HepG2 (cell line): ENCODE measurements around the gene IFNE. TPM values are rescaled to one million over a fixed set of nuclear protein-coding genes. Genes with fewer than 3 reads are reported as not detected.

Source experiments
- ATAC-seq: fragments of 200-7000 bp; cut with Tn5 transposase; 3 replicates; pipeline ENCODE4 v1.9.1; 2020; ENCODE audit warnings: mild to moderate bottlenecking, moderate library complexity
- BruUV-seq: library from RNA; stranded (reverse); fragments of 400-500 nt; replicated peaks from 2 replicates; lab custom pipeline; 2021; lab: Mats Ljungman, UMichigan
- CTCF ChIA-PET: fragments of 300-600 bp; formaldehyde crosslinking; extraction: SDS; loops from one replicate; lab custom pipeline; 2021; ENCODE audit warnings: low total read pairs, inconsistent platforms, low intra/inter-chr PET ratio; lab: Yijun Ruan, JAX
- POLR2A ChIA-PET: fragments of 350-600 bp; sonication (Branson Sonifier 250); formaldehyde crosslinking; loops from one replicate; lab custom pipeline; 2020; ENCODE audit warnings: antibody characterized with exemption, inconsistent platforms; lab: Yijun Ruan, JAX
- DNase-seq: peaks from one replicate; pipeline ENCODE4 v3.0.0-alpha.2; 2015; ENCODE audit warnings: low spot score
- FAIRE-seq: peaks from 3 replicates; lab custom pipeline; 2011; peaks lifted over from hg19 to GRCh38; lab: Jason Lieb, UNC
- H2AFZ ChIP-seq: one replicate; pipeline ENCODE4 v1.6.1; 2011; ENCODE audit warnings: low read length, inconsistent platforms
- H3K27ac ChIP-seq: fragments of 300-600 bp; 3 replicates; pipeline ENCODE4 v1.8.0; 2011; ENCODE audit warnings: mixed run types, mild to moderate bottlenecking, mixed read lengths, low read length, inconsistent platforms; ENCODE audit not compliant: insufficient read depth; ENCODE audit errors: extremely low read length
- H3K27me3 ChIP-seq, 2 experiments: fragments of 200-600 bp in 1 of 2; 2 replicates in 1 of 2; 3 replicates in 1 of 2; pipeline versions ENCODE4 v1.6.0 to v1.8.0; 2011; ENCODE audit warnings: low read length in 2 of 2, mild to moderate bottlenecking in 2 of 2, moderate library complexity in 2 of 2, inconsistent platforms in 1 of 2; ENCODE audit not compliant: insufficient read depth in 2 of 2, control insufficient read depth in 1 of 2
- H3K36me3 ChIP-seq, 2 experiments: fragments of 200-600 bp in 1 of 2; replicated peaks in 1 of 2; 2 replicates in 1 of 2; 3 replicates in 1 of 2; pipeline versions ENCODE4 v1.5.1 to v1.8.0; 2011; ENCODE audit warnings: low read length in 2 of 2, inconsistent platforms in 1 of 2; ENCODE audit not compliant: insufficient read depth in 2 of 2, control insufficient read depth in 1 of 2
- H3K4me1 ChIP-seq: 2 replicates; pipeline ENCODE4 v1.5.1; 2012; ENCODE audit warnings: low read length, inconsistent platforms; ENCODE audit not compliant: insufficient read depth
- H3K4me2 ChIP-seq: 2 replicates; pipeline ENCODE4 v1.6.0; 2011; ENCODE audit warnings: low read depth, low read length, inconsistent platforms
- H3K4me3 ChIP-seq, 3 experiments: fragments of 200-600 bp in 1 of 3; sonication (generic), shearing (Covaris generic) in 1 of 3; replicated peaks in 1 of 3; 2 replicates each; pipeline ENCODE4 v1.5.1; 2011 to 2016; ENCODE audit warnings: low read length in 3 of 3, inconsistent platforms in 2 of 3, low read depth in 2 of 3, mild to moderate bottlenecking in 2 of 3, control low read depth in 1 of 3, mixed read lengths in 1 of 3; ENCODE audit not compliant: insufficient read depth in 1 of 3
- H3K79me2 ChIP-seq: one replicate; pipeline ENCODE4 v1.6.1; 2011; ENCODE audit warnings: low read length, inconsistent platforms; ENCODE audit not compliant: insufficient read depth
- H3K9ac ChIP-seq: 2 replicates; pipeline ENCODE4 v1.6.0; 2011; ENCODE audit warnings: mild to moderate bottlenecking, low read depth, low read length, inconsistent platforms; ENCODE audit not compliant: insufficient read depth
- H3K9me3 ChIP-seq: 2 replicates; pipeline ENCODE4 v1.5.1; 2012; ENCODE audit warnings: mild to moderate bottlenecking, low read length
- H4K20me1 ChIP-seq: 2 replicates; pipeline ENCODE4 v1.6.0; 2011; ENCODE audit warnings: inconsistent platforms, mild to moderate bottlenecking, low read length, moderate library complexity; ENCODE audit not compliant: insufficient read depth
- ATF2 ChIP-seq: sonication (generic); formaldehyde crosslinking; IDR thresholded peaks from 2 replicates; pipeline ENCODE4 v1.4.0; 2020; ENCODE audit warnings: missing genetic modification reagents
- FOXJ3 ChIP-seq: sonication (generic); formaldehyde crosslinking; IDR thresholded peaks from 2 replicates; pipeline ENCODE4 v1.4.0; 2020; ENCODE audit warnings: missing genetic modification reagents, mild to moderate bottlenecking, borderline replicate concordance
- GATA4 ChIP-seq: sonication (generic); IDR thresholded peaks from 2 replicates; pipeline ENCODE4 v1.6.1; 2016; ENCODE audit warnings: antibody characterized with exemption, low read depth, borderline replicate concordance
- HIC2 ChIP-seq: sonication (generic); formaldehyde crosslinking; IDR thresholded peaks from 2 replicates; pipeline ENCODE4 v1.9.0; 2022; ENCODE audit warnings: low read depth, missing genetic modification reagents
- MIER2 ChIP-seq: IDR thresholded peaks from 2 replicates; pipeline ENCODE4 v1.6.1; 2016; ENCODE audit warnings: missing biosample characterization, missing genetic modification reagents
- NFE2L2 ChIP-seq: fragments of 150-350 bp; IDR thresholded peaks from 2 replicates; pipeline ENCODE4 v1.6.1; 2014; ENCODE audit warnings: low read length
- NFIC ChIP-seq: IDR thresholded peaks from 2 replicates; pipeline ENCODE4 v1.6.1; 2012; ENCODE audit warnings: mild to moderate bottlenecking, low read length, inconsistent platforms
- RBM22 ChIP-seq: fragments of 200-400 bp; formaldehyde crosslinking; optimal IDR thresholded peaks from 2 replicates; pipeline ENCODE3; 2017; ENCODE audit warnings: mild to moderate bottlenecking, low read length, moderate library complexity
- SYNCRIP ChIP-seq: fragments of 200-400 bp; formaldehyde crosslinking; IDR thresholded peaks from 2 replicates; pipeline ENCODE4 v1.6.1; 2018; ENCODE audit warnings: mild to moderate bottlenecking, low read depth, low read length; ENCODE audit not compliant: insufficient read depth
- ZNF329 ChIP-seq: sonication (generic); formaldehyde crosslinking; IDR thresholded peaks from 2 replicates; pipeline ENCODE4 v1.9.0; 2021; ENCODE audit warnings: low read depth, mild to moderate bottlenecking, missing genetic modification reagents
- WGBS: methylation state at CpG from one replicate; pipeline ENCODE4 v1.1.6; 2017; ENCODE audit warnings: low lambda C conversion rate; 5-methylcytosine and 5-hydroxymethylcytosine counted together
- in situ Hi-C: cut with HindIII; loops from 2 replicates; pipeline ENCODE4 v1.10.0; 2017; ENCODE audit warnings: low pct_unique_long_range_greater_than_20kb; ENCODE audit not compliant: extremely low pct_ligation_motif_present
- intact Hi-C: fragments of 100-400 bp; cut with micrococcal nuclease; formaldehyde crosslinking; loops from one replicate; pipeline ENCODE4 v1.10.0; 2022; ENCODE audit not compliant: unreplicated experiment
- polyA plus RNA-seq, 8 experiments: library from polyadenylated mRNA; depleted of rRNA in 3 of 8; stranded (reverse) in 7 of 8; unstranded in 1 of 8; fragments of >200 nt; fragmentation: Illumina TruSeq in 4 of 8; extraction: Trizol in 4 of 8; gene quantifications; 2 replicates each; pipeline versions ENCODE4 v1.2.1 to v1.2.3, GENCODE V29; 2011 to 2016; ENCODE audit warnings: low read depth in 4 of 8, missing spikeins in 1 of 8, mixed read lengths in 1 of 8; ENCODE audit not compliant: insufficient read depth in 1 of 8
- total RNA-seq, 5 experiments: library from RNA; depleted of rRNA; stranded (reverse); fragments of >200 nt; fragmentation: Illumina TruSeq; extraction: Trizol; gene quantifications; 2 replicates each; pipeline ENCODE4 v1.2.3, GENCODE V29; 2016; ENCODE audit warnings: low read depth in 1 of 5
- TF ChIP-seq, protein P1 (sequence below): sonication (generic); formaldehyde crosslinking; IDR thresholded peaks from 2 replicates; pipeline ENCODE4 v1.5.0; 2020; ENCODE audit warnings: mild to moderate bottlenecking, missing genetic modification reagents, borderline replicate concordance
- TF ChIP-seq, protein P2 (sequence below): sonication (generic); formaldehyde crosslinking; IDR thresholded peaks from 2 replicates; pipeline ENCODE4 v1.4.0; 2020; ENCODE audit warnings: missing genetic modification reagents

The IFNE gene
- total and polyA plus RNA-seq, 2 of the 13 experiments (the other 11 are each of a cell fraction or from before 2014, with no cell fraction given): not detected

DNA sequence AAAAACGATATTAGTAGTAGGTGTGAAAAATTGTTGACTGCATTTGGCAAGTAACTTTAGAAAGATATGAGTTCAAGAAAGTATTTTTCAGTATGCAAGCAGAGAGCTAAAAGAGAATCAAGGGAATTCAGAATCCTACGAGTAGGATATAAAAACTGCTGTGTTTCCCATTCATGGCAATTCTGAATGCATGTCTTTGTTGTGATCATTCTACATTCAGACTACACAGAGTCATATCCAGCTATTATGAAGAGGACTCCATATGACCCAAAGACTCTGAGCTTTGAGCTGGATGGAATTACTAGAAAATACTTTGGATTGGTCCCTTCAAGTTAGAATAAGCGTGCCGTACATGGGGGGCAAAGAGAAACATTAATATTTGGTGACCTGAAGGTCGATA lies 12.0 kb downstream of the IFNE start:
- Histone ChIP-seq H3K27ac (no peak overlapping the region), H3K9ac (no peak overlapping the region), H3K4me3 (no peak overlapping the region), H3K36me3 (no peaks in the 10 kb centered on the region), H2AFZ (no peak overlapping the region), H4K20me1 (no peaks in the 10 kb centered on the region), H3K4me1 (no peaks in the 10 kb centered on the region), H3K9me3 (no peaks in the 10 kb centered on the region), H3K4me2 (no peak overlapping the region), H3K79me2 (no peaks in the 10 kb centered on the region), H3K27me3 (no peaks in the 10 kb centered on the region)
- ATAC-seq (no peak), DNase-seq (no peak), FAIRE-seq (no peak)
- ChIA-PET CTCF (no interaction called here), POLR2A (no interaction called here)
- in situ Hi-C loops: no loop called here
- no peak for TF ChIP-seq GATA4
- no peak for TF ChIP-seq RBM22
- TF ChIP-seq, protein P1, sequence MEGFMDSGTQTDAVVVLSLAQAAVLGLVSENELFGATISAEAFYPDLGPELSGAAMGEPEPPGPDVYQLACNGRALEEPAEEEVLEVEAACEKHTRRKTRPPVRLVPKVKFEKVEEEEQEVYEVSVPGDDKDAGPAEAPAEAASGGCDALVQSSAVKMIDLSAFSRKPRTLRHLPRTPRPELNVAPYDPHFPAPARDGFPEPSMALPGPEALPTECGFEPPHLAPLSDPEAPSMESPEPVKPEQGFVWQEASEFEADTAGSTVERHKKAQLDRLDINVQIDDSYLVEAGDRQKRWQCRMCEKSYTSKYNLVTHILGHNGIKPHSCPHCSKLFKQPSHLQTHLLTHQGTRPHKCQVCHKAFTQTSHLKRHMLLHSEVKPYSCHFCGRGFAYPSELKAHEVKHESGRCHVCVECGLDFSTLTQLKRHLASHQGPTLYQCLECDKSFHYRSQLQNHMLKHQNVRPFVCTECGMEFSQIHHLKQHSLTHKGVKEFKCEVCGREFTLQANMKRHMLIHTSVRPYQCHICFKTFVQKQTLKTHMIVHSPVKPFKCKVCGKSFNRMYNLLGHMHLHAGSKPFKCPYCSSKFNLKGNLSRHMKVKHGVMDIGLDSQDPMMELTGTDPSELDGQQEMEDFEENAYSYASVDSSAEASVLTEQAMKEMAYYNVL (CRISPR knock-in tag): no peak
- no peak for TF ChIP-seq HIC2 (CRISPR knock-in tag)
- TF ChIP-seq MIER2: no peak
- no peak for TF ChIP-seq ATF2 (CRISPR knock-in tag)
- TF ChIP-seq, protein P2, sequence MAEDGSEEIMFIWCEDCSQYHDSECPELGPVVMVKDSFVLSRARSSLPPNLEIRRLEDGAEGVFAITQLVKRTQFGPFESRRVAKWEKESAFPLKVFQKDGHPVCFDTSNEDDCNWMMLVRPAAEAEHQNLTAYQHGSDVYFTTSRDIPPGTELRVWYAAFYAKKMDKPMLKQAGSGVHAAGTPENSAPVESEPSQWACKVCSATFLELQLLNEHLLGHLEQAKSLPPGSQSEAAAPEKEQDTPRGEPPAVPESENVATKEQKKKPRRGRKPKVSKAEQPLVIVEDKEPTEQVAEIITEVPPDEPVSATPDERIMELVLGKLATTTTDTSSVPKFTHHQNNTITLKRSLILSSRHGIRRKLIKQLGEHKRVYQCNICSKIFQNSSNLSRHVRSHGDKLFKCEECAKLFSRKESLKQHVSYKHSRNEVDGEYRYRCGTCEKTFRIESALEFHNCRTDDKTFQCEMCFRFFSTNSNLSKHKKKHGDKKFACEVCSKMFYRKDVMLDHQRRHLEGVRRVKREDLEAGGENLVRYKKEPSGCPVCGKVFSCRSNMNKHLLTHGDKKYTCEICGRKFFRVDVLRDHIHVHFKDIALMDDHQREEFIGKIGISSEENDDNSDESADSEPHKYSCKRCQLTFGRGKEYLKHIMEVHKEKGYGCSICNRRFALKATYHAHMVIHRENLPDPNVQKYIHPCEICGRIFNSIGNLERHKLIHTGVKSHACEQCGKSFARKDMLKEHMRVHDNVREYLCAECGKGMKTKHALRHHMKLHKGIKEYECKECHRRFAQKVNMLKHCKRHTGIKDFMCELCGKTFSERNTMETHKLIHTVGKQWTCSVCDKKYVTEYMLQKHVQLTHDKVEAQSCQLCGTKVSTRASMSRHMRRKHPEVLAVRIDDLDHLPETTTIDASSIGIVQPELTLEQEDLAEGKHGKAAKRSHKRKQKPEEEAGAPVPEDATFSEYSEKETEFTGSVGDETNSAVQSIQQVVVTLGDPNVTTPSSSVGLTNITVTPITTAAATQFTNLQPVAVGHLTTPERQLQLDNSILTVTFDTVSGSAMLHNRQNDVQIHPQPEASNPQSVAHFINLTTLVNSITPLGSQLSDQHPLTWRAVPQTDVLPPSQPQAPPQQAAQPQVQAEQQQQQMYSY (CRISPR knock-in tag): no peak
- no peak for TF ChIP-seq SYNCRIP
- TF ChIP-seq FOXJ3 (CRISPR knock-in tag): no peak
- no peak for TF ChIP-seq NFE2L2
- no peak for TF ChIP-seq NFIC
- TF ChIP-seq ZNF329: no peak
- intact Hi-C loops: no loop called here
- BruUV-seq: no TSS peak
- 17% methylated on average over 5 of the region's 5 CpGs for WGBS
